ENCODE results near the gene DNASE1L1.
"Not testable (repeated sequence)": the region's sequence is repeated elsewhere in the genome, so short reads cannot be mapped to it uniquely, and the experiment has no call there.

DNASE1L1 gene

DNA sequence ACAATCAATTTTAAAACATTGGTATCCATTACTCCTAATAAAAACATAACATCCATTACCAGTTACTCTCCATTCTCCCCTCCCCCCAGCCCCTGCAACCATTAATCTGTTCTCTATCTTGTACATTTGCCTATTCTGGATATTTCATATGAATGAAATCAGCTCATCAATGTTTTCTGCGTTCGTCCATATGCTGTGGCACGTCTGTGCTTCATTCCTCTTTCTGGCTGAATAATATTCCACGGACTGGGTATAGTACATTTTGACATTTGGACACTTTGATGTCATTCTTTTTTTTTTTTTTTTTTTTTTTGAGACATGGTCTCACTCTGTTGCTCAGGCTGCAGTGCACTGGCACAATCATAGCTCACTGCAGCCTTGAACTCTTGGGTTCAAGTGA lies 5.2 kb downstream of the DNASE1L1 start:
- DNase-seq: no peak

DNA sequence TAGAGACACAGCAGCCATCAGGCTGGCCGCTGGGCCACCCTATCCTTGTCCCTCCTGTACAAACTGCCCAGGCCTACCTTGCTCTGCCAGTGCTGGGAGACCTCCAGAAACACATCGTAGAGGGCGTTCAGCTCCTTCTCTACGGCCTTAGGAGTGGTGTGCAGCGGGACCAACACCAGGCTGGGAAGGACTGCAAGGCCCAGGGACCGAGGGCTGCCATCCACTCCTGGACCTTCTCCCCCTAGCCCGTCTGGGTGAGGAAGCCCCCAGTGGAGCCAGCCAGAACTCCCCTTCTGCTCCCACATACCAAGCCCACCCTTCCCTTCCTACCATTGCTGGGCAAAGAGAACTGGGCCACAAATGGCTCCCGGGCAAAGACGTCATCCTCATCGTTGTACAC lies 5.9 kb downstream of the DNASE1L1 start:
- no peak for DNase-seq

DNA sequence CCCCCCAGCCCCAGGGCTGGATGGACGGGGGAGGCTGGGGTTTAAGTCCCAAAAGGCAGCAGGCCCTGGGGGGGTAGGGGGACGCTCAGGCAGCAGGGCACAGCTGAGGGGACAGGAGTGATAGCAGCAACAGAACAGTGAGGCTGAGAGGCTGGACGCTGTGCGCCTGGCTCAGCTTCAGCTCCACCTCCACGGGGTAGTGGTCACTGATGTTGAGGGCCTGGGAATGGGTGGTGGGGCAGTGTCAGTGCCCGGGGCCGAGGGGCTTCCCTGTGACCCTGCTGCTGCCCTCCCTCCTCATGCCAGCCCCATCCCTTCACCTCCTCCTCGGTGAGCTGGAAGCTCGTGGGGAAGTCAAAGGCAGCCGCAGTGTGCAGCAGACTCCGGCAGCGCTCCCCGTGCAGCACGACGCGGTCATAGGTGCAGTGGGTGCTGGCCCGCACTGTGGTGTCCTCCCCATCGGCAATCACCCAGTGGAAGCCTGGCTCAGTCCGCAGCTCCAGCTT lies 6.4 kb downstream of the DNASE1L1 start:
- DNase-seq: no peak

DNA sequence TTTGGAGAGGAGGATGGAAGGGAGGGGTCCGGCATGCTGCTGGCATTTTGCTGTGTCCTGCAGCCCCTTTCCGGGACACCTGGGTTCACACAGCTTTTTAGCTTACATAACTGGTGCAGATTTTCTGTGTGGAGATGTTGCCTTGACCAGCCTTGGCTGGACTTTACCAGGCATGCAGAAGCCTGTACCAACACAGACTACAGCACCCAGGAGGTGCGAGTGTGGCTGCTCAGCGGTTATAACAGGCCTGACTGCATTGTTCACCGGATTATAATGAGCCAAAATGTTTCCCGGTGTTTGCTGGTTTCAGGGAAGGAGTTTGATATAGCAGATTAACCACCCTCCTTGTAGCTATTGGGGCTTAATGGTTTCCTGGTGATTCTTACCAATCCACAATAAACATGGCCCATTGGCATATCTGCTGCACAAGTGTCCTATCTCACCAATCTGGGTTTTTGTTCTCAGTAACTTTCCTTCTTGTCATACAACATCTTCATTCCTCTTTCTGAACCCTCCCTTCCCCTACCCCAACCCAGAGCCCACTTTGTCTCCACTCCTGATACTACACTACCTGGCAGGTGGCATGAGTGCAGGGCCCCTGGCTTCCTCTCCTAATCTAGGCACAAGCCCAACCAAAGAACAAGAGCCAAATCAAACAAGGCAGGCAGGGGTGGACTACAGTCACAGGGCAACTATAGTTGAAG lies 7.0 kb downstream of the DNASE1L1 start:
- no peak for DNase-seq

DNA sequence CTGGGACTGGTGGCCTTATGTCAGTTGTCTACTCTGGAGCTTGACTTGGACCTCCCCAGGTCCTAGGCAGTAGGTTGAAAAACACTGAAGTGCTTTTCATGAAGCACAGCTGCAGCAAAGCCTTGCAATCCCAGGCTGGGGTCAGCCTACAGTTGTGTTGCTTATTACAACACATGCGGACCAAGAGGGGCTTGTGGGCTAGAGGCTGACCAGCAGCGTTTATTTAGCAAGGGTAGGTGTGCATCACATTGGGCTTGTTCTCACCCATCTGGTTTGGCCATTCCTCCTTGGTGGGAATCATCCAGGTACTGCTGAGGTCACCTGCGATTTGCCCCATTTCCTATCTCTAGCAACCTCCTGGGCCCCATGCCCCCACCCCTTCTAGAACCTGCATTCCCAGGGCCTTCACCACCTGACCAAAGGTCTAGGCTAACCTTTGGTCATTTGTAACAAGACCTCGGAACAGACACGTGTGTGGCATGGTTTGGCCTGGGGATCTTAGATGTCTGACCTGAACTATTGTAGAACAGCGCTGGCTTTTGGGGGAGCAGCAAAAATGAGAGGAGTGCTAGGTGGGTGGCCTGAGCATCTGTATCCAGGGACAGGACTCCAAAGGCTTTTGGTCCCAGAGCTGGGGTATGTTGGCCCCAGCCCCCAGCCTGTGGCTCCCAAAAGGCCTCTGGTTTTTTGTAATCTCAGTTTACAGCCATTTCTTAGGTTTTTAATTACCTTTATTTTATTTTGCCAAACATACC lies 7.8 kb downstream of the DNASE1L1 start:
- DNase-seq: peak; percentile 31

DNA sequence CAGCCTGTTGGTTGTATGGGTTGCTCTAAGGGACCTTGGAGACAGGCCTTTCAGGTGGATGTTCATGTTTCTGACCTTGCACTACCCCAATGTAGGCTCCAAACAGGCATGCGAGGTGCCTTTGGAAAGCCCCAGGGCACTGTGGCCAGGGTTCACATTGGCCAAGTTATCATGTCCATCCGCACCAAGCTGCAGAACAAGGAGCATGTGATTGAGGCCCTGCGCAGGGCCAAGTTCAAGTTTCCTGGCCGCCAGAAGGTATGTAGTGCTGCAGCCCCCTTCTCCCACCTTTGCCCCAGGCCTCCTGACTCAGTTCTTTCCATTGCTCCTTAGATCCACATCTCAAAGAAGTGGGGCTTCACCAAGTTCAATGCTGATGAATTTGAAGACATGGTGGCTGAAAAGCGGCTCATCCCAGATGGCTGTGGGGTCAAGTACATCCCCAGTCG lies 8.7 kb downstream of the DNASE1L1 start:
- not testable (repeated sequence) for DNase-seq

DNA sequence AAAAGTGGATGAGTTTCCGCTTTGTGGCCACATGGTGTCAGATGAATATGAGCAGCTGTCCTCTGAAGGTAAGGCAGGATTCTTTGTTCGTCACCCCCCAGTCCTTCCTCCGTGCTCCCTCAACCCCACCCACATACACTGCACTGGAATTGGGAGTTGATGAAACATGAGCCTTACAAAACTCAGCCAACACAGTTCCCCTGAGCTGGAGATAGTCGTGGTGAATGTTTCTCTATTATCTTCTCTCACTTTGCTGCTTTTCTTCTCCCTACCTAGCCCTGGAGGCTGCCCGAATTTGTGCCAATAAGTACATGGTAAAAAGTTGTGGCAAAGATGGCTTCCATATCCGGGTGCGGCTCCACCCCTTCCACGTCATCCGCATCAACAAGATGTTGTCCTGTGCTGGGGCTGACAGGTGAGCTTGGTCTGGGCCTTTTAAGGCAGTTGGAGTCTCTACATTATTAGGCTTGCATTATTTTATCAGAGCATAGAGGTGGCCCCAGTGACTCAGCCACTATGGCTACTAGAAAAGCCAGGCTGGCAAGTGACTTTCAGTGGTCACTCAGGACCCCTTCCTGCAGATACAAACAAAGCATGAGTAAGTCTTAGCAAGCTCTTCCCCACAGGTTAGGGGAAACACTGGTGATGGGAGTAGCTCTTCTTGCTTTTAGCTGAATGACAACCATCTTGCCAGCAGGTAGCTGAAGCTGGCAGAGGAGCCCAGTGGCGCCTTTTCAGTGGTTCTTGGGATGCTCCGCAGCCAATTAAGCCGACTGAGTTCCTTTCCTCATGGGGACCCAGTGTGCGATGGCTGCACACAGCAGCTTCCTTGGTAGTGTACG lies 9.3 kb downstream of the DNASE1L1 start:
- no peak for DNase-seq

DNA sequence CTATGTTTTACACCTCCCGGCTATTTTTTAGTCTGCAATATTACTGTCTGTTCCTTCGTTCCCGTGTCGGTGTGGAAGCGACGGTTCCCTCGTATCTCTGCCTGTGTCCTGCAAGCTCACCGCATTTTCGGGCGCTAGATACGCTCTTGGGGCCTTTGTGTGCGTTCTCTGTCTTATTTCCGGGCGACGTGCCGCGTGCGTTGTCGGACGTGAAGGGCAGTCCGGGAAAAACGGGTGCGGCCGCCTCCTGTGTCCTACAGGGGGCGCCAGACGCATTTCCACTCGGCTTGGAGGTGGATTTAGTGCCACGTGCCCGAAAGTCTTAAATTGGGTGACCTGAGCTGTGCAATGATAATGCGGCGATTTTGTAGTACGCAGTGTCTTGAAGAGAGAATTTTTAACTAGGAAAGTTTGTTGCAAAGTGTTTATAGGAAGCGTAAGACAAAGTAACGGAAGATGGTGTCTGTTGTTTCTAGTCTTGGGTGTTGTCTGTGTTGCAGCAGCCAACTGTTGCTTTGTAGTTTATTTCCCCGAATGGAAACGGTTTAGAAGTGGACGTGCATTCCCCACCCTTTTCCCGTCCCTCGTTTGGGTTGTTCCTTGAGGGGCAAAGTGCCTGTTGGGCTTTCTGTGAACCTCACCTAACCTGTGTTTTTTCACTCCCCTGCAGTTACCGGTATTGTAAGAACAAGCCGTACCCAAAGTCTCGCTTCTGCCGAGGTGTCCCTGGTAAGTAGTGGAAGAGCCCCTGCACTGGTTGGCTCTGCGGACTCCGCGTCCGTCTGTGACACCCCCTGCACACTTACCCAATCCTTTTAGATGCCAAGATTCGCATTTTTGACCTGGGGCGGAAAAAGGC lies 10.2 kb downstream of the DNASE1L1 start:
- DNase-seq: peak; percentile 78

DNA sequence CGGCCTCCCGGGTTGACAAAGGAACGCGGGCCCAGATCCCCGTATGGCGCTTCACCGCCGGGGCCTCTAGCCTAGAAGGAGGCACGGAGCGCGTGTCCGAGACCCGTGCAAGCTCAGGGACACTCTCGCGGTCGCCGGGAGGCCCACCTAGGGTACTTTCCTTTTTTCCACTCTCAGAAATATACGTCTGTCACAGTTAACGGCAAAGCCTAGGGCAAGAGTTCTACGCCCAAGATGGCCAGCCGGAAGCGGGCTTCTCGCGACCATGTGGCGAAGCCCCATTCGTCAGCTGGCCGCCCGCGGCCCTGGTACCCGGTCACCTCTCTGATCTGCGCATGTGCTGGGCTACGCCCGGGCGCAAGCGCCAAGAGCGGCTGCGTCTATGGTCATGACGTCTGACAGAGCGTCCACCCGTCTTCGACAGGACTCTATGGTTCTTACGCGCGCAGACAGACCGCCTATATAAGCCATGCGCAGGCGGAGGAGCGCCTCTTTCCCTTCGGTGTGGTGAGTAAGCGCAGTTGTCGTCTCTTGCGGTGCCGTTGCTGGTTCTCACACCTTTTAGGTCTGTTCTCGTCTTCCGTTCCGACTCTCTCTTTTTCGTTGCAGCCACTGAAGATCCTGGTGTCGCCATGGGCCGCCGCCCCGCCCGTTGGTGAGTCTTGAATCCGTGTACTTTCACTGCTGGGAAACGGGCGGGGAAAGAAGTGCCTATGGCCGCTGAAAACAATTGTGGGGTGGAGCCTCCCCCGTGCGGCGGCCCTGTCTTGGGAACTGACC lies 11.0 kb downstream of the DNASE1L1 start, which contains the start of gene RPL10:
Gene RPL10, plus strand, starts transcription at position 490 of the 780 bp plus-strand sequence. Its CDS starts 143 bp downstream, at position 633.
- peak; percentile 95 for DNase-seq

DNA sequence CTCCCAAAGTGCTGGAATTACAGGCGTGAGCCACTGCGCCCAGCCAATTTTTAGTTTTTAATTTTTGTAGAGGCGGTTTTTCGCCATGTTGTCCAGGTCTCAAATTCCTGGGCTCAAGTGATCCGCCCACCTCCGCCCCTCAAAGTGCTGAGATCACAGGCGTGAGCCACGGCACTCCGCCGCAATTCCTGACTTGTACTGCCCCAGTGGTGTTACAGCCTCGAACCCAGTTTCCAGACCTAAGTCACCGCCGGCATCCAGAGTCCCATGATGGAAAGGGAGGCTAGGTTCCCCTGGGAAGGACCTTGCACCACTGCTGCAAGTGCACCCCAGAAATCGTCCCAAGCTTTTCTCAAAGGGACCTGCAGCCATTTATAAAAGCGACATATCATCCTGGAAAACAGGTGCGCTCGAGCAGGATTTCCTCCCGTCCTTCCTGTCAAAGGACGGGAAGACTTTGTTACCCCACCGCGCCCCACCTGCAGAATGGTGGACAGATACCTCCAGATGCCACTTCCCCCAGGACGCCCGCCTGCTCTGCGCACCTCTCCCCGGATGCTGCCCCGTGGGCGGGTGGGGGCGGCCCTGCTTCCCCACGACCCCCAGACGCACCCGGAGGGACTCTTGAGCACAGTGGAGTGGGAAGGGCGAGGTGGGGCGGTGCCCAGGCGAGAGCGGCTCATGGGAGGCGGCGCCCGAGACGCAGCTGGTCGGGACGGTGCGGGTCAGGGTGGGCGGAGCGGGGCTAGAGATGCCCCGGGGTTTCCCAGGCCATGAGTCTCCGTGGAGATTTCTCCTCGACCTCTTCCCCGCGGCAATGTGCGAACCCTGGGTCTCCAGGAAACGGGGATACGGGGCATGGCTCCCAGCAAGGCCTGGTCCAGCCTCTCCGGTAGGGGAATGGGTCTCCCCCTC lies 11.8 kb downstream of the DNASE1L1 start:
- peak; percentile 68 for DNase-seq

DNA sequence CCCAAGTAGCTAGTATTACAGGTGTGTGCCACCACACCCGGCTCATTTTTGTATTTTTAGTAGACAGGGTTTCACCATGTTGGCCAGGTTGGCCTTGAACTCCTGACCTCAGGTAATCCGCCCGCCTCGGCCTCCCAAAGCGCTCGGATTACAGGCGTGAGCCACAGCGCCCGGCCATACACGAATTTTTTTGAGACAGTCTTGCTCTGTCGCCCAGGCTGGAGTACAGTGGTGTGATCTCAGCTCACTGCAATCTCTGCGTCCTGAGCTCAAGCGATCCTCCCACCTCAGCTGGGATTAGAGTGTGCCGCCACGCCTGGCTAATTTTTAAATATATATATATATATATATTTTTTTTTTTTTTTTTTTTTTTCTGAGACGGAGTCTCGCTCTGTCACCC lies 12.7 kb downstream of the DNASE1L1 start:
- not testable (repeated sequence) for DNase-seq

DNA sequence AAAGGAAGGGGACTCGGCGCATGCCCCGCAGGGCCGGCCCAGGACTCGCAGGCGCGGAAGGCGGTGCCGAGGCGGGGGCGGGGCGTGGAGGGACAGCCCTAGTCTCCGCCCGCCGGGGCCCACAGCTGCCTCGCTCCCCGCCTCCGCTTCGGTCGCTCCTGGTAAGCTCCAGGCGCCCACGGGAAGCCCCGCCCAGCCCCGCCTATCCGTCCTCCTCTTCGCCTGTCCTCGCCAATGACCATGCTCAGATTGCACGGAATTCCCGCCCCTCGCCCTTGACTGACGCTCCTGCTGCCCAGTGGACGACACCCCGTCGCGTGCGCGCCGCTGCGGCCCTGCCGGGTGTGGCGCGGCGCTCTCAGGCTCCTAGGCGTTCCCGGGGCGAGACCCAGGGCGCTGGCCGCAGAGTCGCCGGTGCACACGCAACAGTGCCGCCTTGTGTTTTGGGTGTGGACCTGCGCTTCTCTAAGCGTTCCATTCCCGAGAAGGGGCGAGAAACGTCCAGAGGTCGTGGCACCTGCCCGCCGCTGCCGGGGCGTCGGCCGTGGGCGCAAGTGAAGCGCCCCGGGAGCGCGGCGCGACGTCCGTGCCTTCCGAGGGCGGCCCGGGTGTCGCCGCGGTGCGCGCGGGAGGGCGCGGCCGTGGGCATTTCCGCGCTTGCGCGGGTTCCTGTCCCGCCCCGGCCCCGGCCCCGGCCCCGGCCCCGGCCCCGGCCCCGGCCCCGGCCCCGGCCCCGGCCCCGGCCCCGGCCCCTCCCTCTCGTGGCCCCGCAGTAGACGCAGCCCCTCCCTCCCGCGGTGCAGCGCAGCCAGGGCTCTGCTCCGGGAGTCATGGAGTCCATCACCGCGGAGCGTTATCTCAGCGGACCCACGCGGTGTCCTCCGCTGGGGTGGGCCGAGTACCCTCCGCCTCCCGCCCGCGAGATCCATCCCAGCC lies 19.0 kb downstream of the DNASE1L1 start:
- DNase-seq: not testable (repeated sequence)

DNA sequence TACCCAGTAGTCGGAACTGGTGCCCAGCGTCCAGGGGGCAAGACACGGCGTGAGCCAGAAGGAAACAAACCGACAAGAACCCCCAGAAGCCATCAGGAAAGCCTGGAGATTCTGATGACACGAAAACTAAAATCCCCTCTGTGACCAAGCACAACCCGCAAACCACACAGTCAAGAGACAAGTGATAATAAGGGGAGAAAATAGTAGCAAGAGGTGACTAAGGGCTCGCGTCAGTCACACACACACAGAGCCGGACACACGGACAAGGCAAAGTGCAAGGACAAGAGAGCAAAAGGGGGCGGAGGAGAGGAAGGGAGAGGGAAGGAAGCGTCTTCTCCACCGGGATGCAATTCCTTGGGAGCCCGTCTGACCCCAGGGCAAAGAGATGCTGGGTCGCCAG lies 20.4 kb downstream of the DNASE1L1 start:
- not testable (repeated sequence) for DNase-seq

DNA sequence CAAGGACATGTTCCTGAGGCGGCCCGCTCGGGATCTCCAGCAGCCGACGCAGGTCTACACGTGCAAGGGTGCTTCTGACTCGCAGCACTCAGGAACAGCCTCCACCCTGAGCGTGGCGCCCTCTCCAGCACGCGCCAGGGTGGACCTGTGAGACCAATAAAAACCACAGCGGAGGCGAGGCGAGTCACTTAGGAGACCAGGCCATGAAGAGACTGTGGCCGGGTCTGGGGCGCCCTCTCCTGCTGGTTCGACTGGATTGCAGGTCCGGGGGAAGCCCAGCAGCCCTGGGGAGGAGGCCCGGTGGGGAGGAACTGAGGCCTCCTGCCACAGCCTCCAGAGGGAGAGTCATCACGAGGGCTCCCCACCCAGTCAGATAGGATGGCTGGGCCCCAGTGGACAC lies 21.0 kb downstream of the DNASE1L1 start:
- DNase-seq: not testable (repeated sequence)

DNA sequence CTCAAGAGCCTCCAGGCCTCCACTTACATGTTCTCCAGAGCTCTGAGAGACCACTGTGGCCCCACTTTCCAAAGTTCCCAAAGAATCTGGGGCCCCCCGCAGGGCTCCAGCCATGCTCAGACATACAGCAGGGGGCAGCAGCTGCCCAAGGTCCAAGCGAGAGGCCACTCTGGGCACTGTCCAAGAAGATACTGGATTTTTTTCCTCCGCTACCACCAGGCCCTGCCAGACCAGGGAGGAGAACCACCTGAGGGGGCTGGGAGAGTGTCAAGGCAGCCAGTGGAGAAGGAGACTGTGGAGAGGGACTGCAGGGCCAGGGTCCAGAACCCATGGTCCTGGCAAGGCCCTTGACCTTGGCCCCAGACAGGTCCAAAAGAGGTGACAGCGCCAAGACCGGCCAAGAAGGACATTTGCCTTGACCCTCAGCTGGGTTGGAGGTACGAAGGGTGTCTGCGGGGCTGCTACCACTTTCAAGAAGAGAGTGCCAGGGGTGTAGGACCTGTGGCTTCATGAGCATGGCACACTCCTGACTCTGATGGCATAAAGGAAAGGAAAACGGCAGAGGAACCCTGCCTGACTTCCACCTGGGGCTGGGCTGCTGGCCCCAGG lies 24.7 kb downstream of the DNASE1L1 start:
- no peak for DNase-seq

DNA sequence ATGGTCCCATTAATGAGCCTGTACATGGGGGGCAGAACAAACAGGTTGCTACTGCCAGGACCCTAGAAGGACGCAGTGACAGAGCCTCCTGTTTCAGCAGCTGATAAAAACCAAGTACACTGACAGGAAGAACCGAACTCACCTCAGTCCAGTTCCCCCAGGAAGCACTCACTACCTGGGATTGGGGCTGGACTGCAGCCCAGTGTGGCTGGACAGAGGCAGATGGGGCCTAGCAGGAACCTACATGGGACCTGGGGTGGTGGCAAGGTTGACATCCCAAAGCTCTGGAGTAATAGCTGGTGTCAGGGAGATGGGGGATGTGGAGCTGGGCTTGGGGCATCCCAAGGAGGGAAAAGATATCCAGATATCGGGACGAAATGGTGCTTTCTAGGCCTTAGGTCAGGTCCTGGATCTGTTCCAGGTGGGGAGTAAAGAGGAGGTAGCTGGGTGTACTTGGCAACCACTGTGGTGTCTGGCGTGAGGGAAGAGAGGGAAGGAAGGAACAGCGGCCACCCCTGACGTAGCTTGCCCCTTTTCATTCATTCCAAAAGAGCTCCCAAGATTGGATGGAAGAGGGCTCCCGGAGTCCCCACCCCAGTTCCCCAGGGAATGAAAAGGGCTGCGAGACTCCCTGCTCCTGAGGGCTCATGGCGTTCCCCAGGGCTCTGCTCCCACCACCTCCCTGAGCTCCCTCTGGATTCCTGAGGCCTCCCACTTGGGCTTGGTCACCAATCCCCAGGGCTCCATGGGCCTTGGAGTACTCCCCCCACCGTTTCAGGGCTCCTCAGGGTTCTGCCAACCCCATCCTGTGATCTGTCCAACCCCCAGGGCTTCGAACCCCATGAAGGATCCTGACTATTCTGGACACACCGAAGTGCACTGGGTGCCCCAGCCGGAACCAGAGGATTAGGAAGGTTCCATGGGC lies 25.4 kb downstream of the DNASE1L1 start:
- DNase-seq: no peak

DNA sequence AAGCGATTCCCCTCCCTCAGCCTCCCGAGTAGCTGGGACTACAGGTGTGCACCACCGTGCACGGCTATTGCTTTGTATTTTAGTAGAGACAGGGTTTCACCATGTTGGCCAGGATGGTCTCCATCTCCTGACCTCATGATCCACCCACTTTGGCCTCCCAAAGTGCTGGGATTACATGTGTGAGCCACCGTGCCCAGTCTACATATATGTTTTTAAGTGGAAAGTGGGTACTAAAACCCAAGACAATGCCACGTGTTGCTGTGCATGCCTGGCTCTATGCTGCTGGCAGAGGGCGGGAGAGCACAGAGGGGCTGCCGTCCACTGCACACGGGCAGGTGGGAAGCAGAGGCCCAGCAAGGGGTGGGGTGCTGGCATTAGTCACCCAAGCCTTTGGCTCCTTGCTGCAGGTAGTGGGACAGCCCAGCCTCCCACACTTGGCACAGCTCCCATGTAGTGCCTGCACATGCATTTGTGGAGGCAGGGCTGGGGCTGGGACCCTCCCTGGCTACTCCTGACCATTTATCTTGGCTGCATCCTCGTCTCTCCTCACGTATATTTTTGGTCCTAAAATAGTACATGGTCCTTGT lies 26.5 kb downstream of the DNASE1L1 start:
- DNase-seq: no peak

All from fibroblast of skin of back (primary cell).